Trophoblast cell (in vitro differentiated cells and primary cell): Measurements from ENCODE around the gene CIC.

ENCODE experiments used
- DNase-seq, 2 donors: peaks; one replicate each; pipeline ENCODE4 v3.0.0-alpha.2; 2016
- H2AFZ ChIP-seq: 2 replicates; pipeline ENCODE4 v1.6.1; 2013; ENCODE audit warnings: low read length, moderate library complexity, mild to moderate bottlenecking; ENCODE audit not compliant: insufficient read depth, poor library complexity
- H2AK5ac ChIP-seq: 2 replicates; pipeline ENCODE4 v1.6.1; 2013; ENCODE audit warnings: mild to moderate bottlenecking, low read length
- H2BK120ac ChIP-seq: 2 replicates; pipeline ENCODE4 v1.6.1; 2013; ENCODE audit warnings: low read length, mild to moderate bottlenecking, moderate library complexity; ENCODE audit not compliant: insufficient read depth, poor library complexity
- H2BK12ac ChIP-seq: 2 replicates; pipeline ENCODE4 v1.6.1; 2013; ENCODE audit warnings: mild to moderate bottlenecking, low read length, moderate library complexity
- H2BK5ac ChIP-seq: 2 replicates; pipeline ENCODE4 v1.6.1; 2013; ENCODE audit warnings: low read length, low read depth, moderate library complexity, mild to moderate bottlenecking; ENCODE audit not compliant: poor library complexity
- H3K14ac ChIP-seq: 2 replicates; pipeline ENCODE4 v1.6.1; 2013; ENCODE audit warnings: mild to moderate bottlenecking, low read length
- H3K18ac ChIP-seq: 2 replicates; pipeline ENCODE4 v1.6.1; 2013; ENCODE audit warnings: mild to moderate bottlenecking, low read length
- H3K23ac ChIP-seq: 2 replicates; pipeline ENCODE4 v1.6.1; 2013; ENCODE audit warnings: low read length
- H3K27ac ChIP-seq: 2 replicates; pipeline ENCODE4 v1.5.1; 2013; ENCODE audit warnings: low read depth, mild to moderate bottlenecking, inconsistent platforms, low read length, moderate library complexity
- H3K27me3 ChIP-seq: 2 replicates; pipeline ENCODE4 v1.6.1; 2013; ENCODE audit warnings: inconsistent platforms, mild to moderate bottlenecking, low read length, moderate library complexity; ENCODE audit not compliant: insufficient read depth
- H3K36me3 ChIP-seq, 2 experiments: 1 replicate in 1 of 2; 2 replicates in 1 of 2; pipeline ENCODE4 v1.6.1; 2013; ENCODE audit warnings: low read length in 2 of 2, mild to moderate bottlenecking in 2 of 2, moderate library complexity in 1 of 2; ENCODE audit not compliant: insufficient read depth in 2 of 2, control insufficient read depth in 1 of 2
- H3K4ac ChIP-seq: 2 replicates; pipeline ENCODE4 v1.6.1; 2013; ENCODE audit warnings: low read depth, mild to moderate bottlenecking, low read length, moderate library complexity
- H3K4me1 ChIP-seq, 2 experiments: 1 replicate in 1 of 2; 2 replicates in 1 of 2; pipeline ENCODE4 v1.6.1; 2013; ENCODE audit warnings: low read length in 2 of 2, mild to moderate bottlenecking in 2 of 2, moderate library complexity in 1 of 2; ENCODE audit not compliant: insufficient read depth in 2 of 2, control insufficient read depth in 1 of 2
- H3K4me2 ChIP-seq: 2 replicates; pipeline ENCODE4 v1.6.1; 2013; ENCODE audit warnings: inconsistent platforms, mild to moderate bottlenecking, low read length, moderate library complexity
- H3K4me3 ChIP-seq: 2 replicates; pipeline ENCODE4 v1.5.1; 2013; ENCODE audit warnings: mild to moderate bottlenecking, low read depth, low read length, inconsistent platforms
- H3K79me1 ChIP-seq: one replicate; pipeline ENCODE4 v1.6.1; 2013; ENCODE audit warnings: low read length
- H3K79me2 ChIP-seq: 2 replicates; pipeline ENCODE4 v1.6.1; 2013; ENCODE audit warnings: low read length, mild to moderate bottlenecking; ENCODE audit not compliant: control insufficient read depth, insufficient read depth, poor library complexity
- H3K9ac ChIP-seq: 2 replicates; pipeline ENCODE4 v1.6.1; 2013; ENCODE audit warnings: mild to moderate bottlenecking, low read length
- H3K9me3 ChIP-seq: 2 replicates; pipeline ENCODE4 v1.6.1; 2013; ENCODE audit warnings: low read depth, mild to moderate bottlenecking, control low read depth, inconsistent platforms, low read length; ENCODE audit not compliant: insufficient read depth
- H4K12ac ChIP-seq: 2 replicates; pipeline ENCODE4 v1.6.1; 2013; ENCODE audit warnings: low read depth, mild to moderate bottlenecking, low read length, moderate library complexity
- H4K8ac ChIP-seq: 2 replicates; pipeline ENCODE4 v1.6.1; 2013; ENCODE audit warnings: low read depth, mild to moderate bottlenecking, low read length, moderate library complexity
- H4K91ac ChIP-seq: one replicate; pipeline ENCODE4 v1.6.1; 2013; ENCODE audit warnings: low read depth, mild to moderate bottlenecking, low read length, moderate library complexity
- WGBS: extraction: QIAGEN DNeasy Blood & Tissue Kit; methylation state at CpG from one replicate; pipeline ENCODE4 v1.1.7; 2013; ENCODE audit warnings: missing lambda C conversion rate; ENCODE audit not compliant: insufficient read length, insufficient coverage; ENCODE audit errors: extremely low coverage; 5-methylcytosine and 5-hydroxymethylcytosine counted together

CIC gene

GRCh38 chr19:42233106-42233505 is 35.9 kb upstream of the CIC start:
- H4K12ac ChIP-seq = no peak overlapping the region
- H2BK120ac ChIP-seq = no peak overlapping the region
- no peak for DNase-seq
- no peak overlapping the region for H3K4me2 ChIP-seq
- no peaks in the 10 kb centered on the region for H3K79me2 ChIP-seq
- no peak overlapping the region for H2AFZ ChIP-seq
- WGBS = no CpG with 5 or more reads among the region's 7 CpGs
- no peak overlapping the region for H3K4ac ChIP-seq
- H3K9ac ChIP-seq = no peak overlapping the region
- H3K27me3 ChIP-seq = no peaks in the 10 kb centered on the region
- peaks cover 2% of the 10 kb centered on the region for H3K9me3 ChIP-seq
- no peak overlapping the region for H3K14ac ChIP-seq
- H3K79me1 ChIP-seq = no peaks in the 10 kb centered on the region
- no peak overlapping the region for H2BK5ac ChIP-seq
- H3K23ac ChIP-seq = no peak overlapping the region
- H3K4me3 ChIP-seq = no peak overlapping the region
- H3K4me1 ChIP-seq = no peaks in the 10 kb centered on the region
- H2AK5ac ChIP-seq = no peak overlapping the region
- peaks cover 72 to 80% of the 10 kb centered on the region in 2 experiments for H3K36me3 ChIP-seq
- H2BK12ac ChIP-seq = no peak overlapping the region
- H3K27ac ChIP-seq = no peak overlapping the region
- H3K18ac ChIP-seq = no peak overlapping the region
- no peak overlapping the region for H4K91ac ChIP-seq
- H4K8ac ChIP-seq = no peak overlapping the region

GRCh38 chr19:42233678-42234292 is 35.3 kb upstream of the CIC start:
- H3K4ac ChIP-seq = no peak overlapping the region
- H4K91ac ChIP-seq = no peak overlapping the region
- H3K4me2 ChIP-seq = no peak overlapping the region
- H3K23ac ChIP-seq = no peak overlapping the region
- H4K12ac ChIP-seq = no peak overlapping the region
- H3K79me1 ChIP-seq = no peaks in the 10 kb centered on the region
- no peaks in the 10 kb centered on the region for H3K79me2 ChIP-seq
- no peak overlapping the region for H3K27ac ChIP-seq
- H2AFZ ChIP-seq = no peak overlapping the region
- peaks cover 69 to 79% of the 10 kb centered on the region in 2 experiments for H3K36me3 ChIP-seq
- no peak overlapping the region for H3K4me3 ChIP-seq
- H2AK5ac ChIP-seq = no peak overlapping the region
- no peak overlapping the region for H4K8ac ChIP-seq
- DNase-seq = no peak
- WGBS = no CpG with 5 or more reads among the region's 6 CpGs
- no peaks in the 10 kb centered on the region for H3K27me3 ChIP-seq
- no peak overlapping the region for H3K9ac ChIP-seq
- no peak overlapping the region for H3K14ac ChIP-seq
- no peak overlapping the region for H2BK5ac ChIP-seq
- H3K9me3 ChIP-seq = peaks cover 2% of the 10 kb centered on the region
- no peak overlapping the region for H3K18ac ChIP-seq
- no peak overlapping the region for H2BK120ac ChIP-seq
- H2BK12ac ChIP-seq = no peak overlapping the region
- H3K4me1 ChIP-seq = no peaks in the 10 kb centered on the region

- no peak overlapping the region for H2BK5ac ChIP-seq
- no peak overlapping the region for H2AK5ac ChIP-seq
- no peak overlapping the region for H4K91ac ChIP-seq
- no peak overlapping the region for H2BK120ac ChIP-seq
- H3K79me1 ChIP-seq = no peaks in the 10 kb centered on the region
- H3K27ac ChIP-seq = no peak overlapping the region
- no peak overlapping the region for H2BK12ac ChIP-seq
- H3K4ac ChIP-seq = no peak overlapping the region
- no peaks in the 10 kb centered on the region for H3K27me3 ChIP-seq
- no peak for DNase-seq
- H3K79me2 ChIP-seq = no peaks in the 10 kb centered on the region
- H4K12ac ChIP-seq = no peak overlapping the region
- H3K4me1 ChIP-seq = no peaks in the 10 kb centered on the region
- no peak overlapping the region for H3K4me3 ChIP-seq
- no peak overlapping the region for H2AFZ ChIP-seq
- no peak overlapping the region for H4K8ac ChIP-seq
- H3K18ac ChIP-seq = no peak overlapping the region
- H3K36me3 ChIP-seq = peaks cover 69 to 79% of the 10 kb centered on the region in 2 experiments
- H3K4me2 ChIP-seq = no peak overlapping the region
- H3K23ac ChIP-seq = no peak overlapping the region
- peaks cover 2% of the 10 kb centered on the region for H3K9me3 ChIP-seq
- no peak overlapping the region for H3K9ac ChIP-seq
- H3K14ac ChIP-seq = no peak overlapping the region
- no CpG with 5 or more reads among the region's 11 CpGs for WGBS
These were observed 34.7 kb upstream of the CIC start for GRCh38 chr19:42234364-42234763.

- Histone ChIP-seq H4K91ac (no peak overlapping the region), H3K23ac (no peak overlapping the region), H2AK5ac (no peak overlapping the region), H3K9ac (no peak overlapping the region), H2BK12ac (no peak overlapping the region), H4K12ac (no peak overlapping the region), H3K4me1 (peaks cover 0 to 4% of the 10 kb centered on the region in 2 experiments), H2BK120ac (no peak overlapping the region), H3K4me3 (no peak overlapping the region), H3K4ac (no peak overlapping the region), H4K8ac (no peak overlapping the region), H3K14ac (no peak overlapping the region), H3K18ac (no peak overlapping the region), H3K4me2 (no peak overlapping the region), H3K79me2 (no peaks in the 10 kb centered on the region), H2AFZ (no peak overlapping the region), H3K27ac (no peak overlapping the region), H3K9me3 (peaks cover 2% of the 10 kb centered on the region), H2BK5ac (no peak overlapping the region), H3K27me3 (no peaks in the 10 kb centered on the region), H3K79me1 (no peaks in the 10 kb centered on the region), H3K36me3 (peaks cover 66 to 76% of the 10 kb centered on the region in 2 experiments)
- no peak for DNase-seq
- no CpG with 5 or more reads among the region's 5 CpGs for WGBS
These were observed 33.9 kb upstream of the CIC start for GRCh38 chr19:42235181-42235580.
